Mucosa of descending colon (tissue), 3 donors: ENCODE measurements around the gene MAMDC2. TPM values are rescaled to one million over a fixed set of nuclear protein-coding genes. Genes with fewer than 3 reads are reported as not detected.

Source experiments
- ATAC-seq: fragments of 200-7000 bp; cut with Tn5 transposase; one replicate; pipeline ENCODE4 v1.9.1; 2020; ENCODE audit warnings: mild to moderate bottlenecking, moderate library complexity
- DNase-seq, 3 donors: peaks; one replicate each; pipeline ENCODE4 v3.0.0-alpha.2; 2020
- H3K36me3 ChIP-seq: fragments of 200-600 bp; one replicate; pipeline ENCODE4 v1.8.0; 2021; ENCODE audit warnings: low read depth, mild to moderate bottlenecking
- H3K4me1 ChIP-seq: fragments of 200-600 bp; one replicate; pipeline ENCODE4 v1.8.0; 2021; ENCODE audit warnings: low read depth, mild to moderate bottlenecking
- H3K4me3 ChIP-seq: fragments of 200-600 bp; one replicate; pipeline ENCODE4 v1.8.0; 2021; ENCODE audit warnings: mild to moderate bottlenecking
- H3K9me3 ChIP-seq: fragments of 200-600 bp; one replicate; pipeline ENCODE4 v1.8.0; 2021; ENCODE audit warnings: mild to moderate bottlenecking
- intact Hi-C, 2 donors: fragments of 100-400 bp; cut with DNase I in 1 of 2; cut with micrococcal nuclease in 1 of 2; formaldehyde crosslinking; loops; one replicate each; pipeline versions ENCODE4 v1.11.0 to v1.11.1; 2022; cut with DNase I, micrococcal nuclease
- total RNA-seq, 3 donors: library from RNA; stranded (reverse); fragmentation: NEBNext Ultra II Directional in 2 of 3; extraction: Animal tissue kit (Norgen Biotek cat#: 25700) in 2 of 3; gene quantifications; one replicate each; pipeline versions ENCODE4 v1.2.1 to v1.2.4, GENCODE V29; 2021 to 2023
- TF ChIP-seq, protein P1 (sequence below): fragments of 200-600 bp; IDR thresholded peaks from one replicate; pipeline ENCODE4 v1.8.0; 2022; ENCODE audit warnings: antibody characterized with exemption, mild to moderate bottlenecking
- donor health status: DM: no; HTN: no; CAD: no; lungs with moderate emphysema.
- donor health status: DM: no; HTN: no; CAD: no.
- donor health status: DM: no; HTN: yes; CAD: no.

MAMDC2 gene
- total RNA-seq, 3 donors from 2014 or later = 3.5 to 70.6 (median 6.9) TPM

DNA sequence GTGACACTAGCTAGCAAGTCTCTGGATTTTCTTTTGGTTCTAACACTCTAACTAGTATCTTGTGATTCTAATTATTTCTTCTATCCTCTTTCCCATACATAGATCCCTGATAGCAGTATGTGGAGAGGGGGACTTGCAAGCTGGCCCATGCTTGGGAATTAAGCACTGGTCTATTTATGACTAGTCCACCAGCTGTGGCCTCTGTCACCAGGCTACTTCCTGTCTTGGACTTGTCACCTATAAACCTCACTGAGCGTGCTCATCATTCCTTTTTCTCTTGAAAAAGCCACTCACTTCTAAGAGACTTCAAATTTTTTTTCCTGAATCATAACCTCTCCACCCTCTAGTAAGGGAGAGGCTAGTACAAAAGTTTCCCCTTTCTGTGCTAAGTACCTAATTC is 32.3 kb upstream of the MAMDC2 start:
- DNase-seq (no peak), ATAC-seq (no peak)
- TF ChIP-seq, protein P1, sequence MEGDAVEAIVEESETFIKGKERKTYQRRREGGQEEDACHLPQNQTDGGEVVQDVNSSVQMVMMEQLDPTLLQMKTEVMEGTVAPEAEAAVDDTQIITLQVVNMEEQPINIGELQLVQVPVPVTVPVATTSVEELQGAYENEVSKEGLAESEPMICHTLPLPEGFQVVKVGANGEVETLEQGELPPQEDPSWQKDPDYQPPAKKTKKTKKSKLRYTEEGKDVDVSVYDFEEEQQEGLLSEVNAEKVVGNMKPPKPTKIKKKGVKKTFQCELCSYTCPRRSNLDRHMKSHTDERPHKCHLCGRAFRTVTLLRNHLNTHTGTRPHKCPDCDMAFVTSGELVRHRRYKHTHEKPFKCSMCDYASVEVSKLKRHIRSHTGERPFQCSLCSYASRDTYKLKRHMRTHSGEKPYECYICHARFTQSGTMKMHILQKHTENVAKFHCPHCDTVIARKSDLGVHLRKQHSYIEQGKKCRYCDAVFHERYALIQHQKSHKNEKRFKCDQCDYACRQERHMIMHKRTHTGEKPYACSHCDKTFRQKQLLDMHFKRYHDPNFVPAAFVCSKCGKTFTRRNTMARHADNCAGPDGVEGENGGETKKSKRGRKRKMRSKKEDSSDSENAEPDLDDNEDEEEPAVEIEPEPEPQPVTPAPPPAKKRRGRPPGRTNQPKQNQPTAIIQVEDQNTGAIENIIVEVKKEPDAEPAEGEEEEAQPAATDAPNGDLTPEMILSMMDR = no peak
- no peak overlapping the region for H3K4me3 ChIP-seq
- no peaks in the 10 kb centered on the region for H3K9me3 ChIP-seq
- H3K36me3 ChIP-seq = no peaks in the 10 kb centered on the region
- intact Hi-C loops = no loop called here
- H3K4me1 ChIP-seq = no peaks in the 10 kb centered on the region

DNA sequence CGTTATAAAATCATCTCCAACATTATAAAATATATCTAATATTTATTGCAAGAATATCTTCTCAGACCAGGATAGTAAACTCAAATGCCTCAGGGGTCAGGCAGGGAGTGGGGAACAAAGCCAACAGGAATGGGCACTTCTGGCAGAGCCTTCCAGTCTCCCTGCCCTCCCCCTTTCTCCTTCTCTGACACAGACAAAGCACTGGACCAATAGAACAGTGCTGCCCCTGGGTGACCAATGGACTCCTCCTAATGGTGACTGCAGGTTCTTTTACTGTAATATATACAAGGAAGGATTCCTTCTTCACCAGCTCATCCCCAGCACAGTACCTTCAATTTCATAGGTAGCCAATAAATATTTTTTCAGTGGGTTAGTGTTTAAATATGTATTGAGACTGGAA is 31.1 kb upstream of the MAMDC2 start:
- intact Hi-C loops = no loop called here
- no peaks in the 10 kb centered on the region for H3K36me3 ChIP-seq
- no peaks in the 10 kb centered on the region for H3K9me3 ChIP-seq
- H3K4me1 ChIP-seq = no peaks in the 10 kb centered on the region
- TF ChIP-seq, protein P1 = no peak
- DNase-seq (no peak), ATAC-seq (no peak)
- no peak overlapping the region for H3K4me3 ChIP-seq

DNA sequence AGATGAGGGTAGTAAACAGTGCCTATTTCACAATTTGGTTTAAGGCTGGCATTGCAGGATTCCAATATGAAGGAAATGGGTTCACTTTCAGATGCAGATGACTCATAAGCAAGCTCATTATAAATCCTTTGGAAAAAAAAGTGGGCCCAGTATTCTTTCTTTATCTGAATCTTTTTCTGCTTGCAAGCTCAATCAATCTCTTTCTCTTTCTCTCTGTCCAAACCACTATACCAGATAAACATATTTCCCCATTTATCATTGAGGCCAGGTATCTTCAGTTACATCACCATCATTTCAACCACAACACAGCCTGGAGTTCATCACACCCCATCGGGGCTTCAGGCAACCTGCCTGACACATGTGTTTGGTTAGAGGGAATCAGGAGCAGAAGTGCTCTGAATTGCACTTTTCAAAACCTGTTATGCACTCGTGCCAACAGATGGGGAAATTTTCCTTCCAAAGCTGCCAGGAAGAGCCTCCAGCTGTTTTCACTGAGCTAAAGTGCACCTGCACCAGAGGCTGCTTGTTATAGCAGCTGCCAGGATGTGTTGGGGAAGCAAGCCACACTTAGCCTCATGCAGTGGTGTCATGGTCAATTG is 30.0 kb upstream of the MAMDC2 start:
- ATAC-seq (no peak), DNase-seq (no peak)
- no peaks in the 10 kb centered on the region for H3K36me3 ChIP-seq
- no peak overlapping the region for H3K4me3 ChIP-seq
- no peaks in the 10 kb centered on the region for H3K4me1 ChIP-seq
- intact Hi-C loops = no loop called here
- TF ChIP-seq, protein P1 = no peak
- no peaks in the 10 kb centered on the region for H3K9me3 ChIP-seq

DNA sequence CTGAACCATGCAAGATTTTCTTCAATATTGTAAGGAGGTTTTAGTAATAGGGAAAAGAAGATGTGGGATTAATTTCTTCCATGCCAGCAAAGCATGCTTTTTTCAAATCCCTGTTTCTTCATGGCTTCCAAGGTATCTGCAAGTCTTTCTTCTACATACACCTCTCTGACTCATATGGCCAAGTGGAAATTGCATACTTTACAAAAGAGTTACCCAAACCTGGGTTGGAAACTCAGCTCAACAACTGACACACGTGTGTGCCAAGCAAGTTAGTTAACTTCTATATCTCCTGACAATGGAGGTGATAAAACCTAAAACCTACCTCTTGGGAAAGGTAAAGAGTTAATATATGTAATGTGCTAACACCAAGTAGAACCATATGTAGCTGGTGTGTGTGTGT is 28.5 kb upstream of the MAMDC2 start:
- DNase-seq = no peak
- Histone ChIP-seq H3K36me3 (no peaks in the 10 kb centered on the region), H3K9me3 (no peaks in the 10 kb centered on the region), H3K4me1 (no peaks in the 10 kb centered on the region), H3K4me3 (no peak overlapping the region)
- intact Hi-C loops = no loop called here
- ATAC-seq = no peak
- TF ChIP-seq, protein P1 = no peak

DNA sequence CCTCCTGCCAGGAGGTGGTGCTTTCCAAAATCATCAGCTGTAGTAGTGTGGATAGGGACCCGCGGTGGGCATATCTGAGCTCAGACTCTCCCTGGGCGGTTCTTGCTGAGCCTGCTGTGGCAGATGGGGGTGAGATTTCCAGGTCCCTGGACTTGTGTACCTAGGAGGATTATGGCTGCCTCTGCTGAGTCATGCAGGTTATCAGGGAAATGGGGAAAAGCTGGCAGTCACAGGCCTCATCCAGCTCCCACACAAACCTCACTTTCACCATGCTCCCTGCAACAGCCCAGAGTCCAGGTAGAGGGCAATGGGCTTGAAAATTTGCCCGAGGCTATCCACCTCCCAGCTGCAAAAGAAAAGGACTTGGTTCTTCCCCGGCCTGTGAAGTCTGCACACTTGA is 23.4 kb upstream of the MAMDC2 start:
- Histone ChIP-seq H3K36me3 (no peaks in the 10 kb centered on the region), H3K9me3 (no peaks in the 10 kb centered on the region), H3K4me3 (no peak overlapping the region), H3K4me1 (no peaks in the 10 kb centered on the region)
- DNase-seq (no peak), ATAC-seq (no peak)
- TF ChIP-seq, protein P1 = no peak
- intact Hi-C loops = no loop called here
